ENCODE data around the gene ERVFRD-1.

DNA sequence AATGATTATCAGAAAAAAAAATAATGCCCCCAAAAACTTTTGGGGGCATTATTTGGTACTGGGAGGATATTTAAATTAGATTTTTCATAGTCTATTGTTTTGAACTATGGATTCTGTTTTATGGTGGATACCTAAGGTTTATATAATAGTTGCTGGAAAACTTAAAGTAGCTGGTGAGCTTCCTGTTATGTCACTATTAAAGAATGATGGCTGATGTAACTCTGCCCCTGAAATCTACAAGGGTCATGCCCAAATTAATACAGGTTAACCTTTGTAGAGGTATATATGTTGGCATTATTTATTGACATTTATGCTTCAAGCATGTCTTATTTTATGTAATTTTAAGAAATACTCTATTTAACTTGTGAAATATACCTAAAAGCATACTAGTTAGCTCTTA lies 25.3 kb upstream of the ERVFRD-1 start:
- TF ChIP-seq POLR2AphosphoS5 (IDR thresholded peaks at IDR 0.05) = no peak
- TF ChIP-seq, protein P1, sequence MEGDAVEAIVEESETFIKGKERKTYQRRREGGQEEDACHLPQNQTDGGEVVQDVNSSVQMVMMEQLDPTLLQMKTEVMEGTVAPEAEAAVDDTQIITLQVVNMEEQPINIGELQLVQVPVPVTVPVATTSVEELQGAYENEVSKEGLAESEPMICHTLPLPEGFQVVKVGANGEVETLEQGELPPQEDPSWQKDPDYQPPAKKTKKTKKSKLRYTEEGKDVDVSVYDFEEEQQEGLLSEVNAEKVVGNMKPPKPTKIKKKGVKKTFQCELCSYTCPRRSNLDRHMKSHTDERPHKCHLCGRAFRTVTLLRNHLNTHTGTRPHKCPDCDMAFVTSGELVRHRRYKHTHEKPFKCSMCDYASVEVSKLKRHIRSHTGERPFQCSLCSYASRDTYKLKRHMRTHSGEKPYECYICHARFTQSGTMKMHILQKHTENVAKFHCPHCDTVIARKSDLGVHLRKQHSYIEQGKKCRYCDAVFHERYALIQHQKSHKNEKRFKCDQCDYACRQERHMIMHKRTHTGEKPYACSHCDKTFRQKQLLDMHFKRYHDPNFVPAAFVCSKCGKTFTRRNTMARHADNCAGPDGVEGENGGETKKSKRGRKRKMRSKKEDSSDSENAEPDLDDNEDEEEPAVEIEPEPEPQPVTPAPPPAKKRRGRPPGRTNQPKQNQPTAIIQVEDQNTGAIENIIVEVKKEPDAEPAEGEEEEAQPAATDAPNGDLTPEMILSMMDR (IDR thresholded peaks at IDR 0.05) = no peak

Data from esophagus muscularis mucosa (tissue), 3 donors.